Midbrain (tissue), 1 donor: ENCODE data around the gene HBE1.

Experiments used
- DNase-seq: peaks from one replicate; lab custom pipeline; 2025; lab: John Stamatoyannopoulos, UW

HBE1 gene

GRCh38 chr11:5234381-5234834, 35.3 kb downstream of the HBE1 start, which contains the start of gene HBD:
Gene HBD, minus strand, starts transcription at chr11:5234483. Its CDS starts 50 bp downstream, at chr11:5234433.
- no peak for DNase-seq

GRCh38 chr11:5233307-5233706, 36.4 kb downstream of the HBE1 start:
- DNase-seq = no peak

- DNase-seq = no peak
Measured at GRCh38 chr11:5232821-5233220, 36.9 kb downstream of the HBE1 start.

GRCh38 chr11:5232176-5232575, 37.6 kb downstream of the HBE1 start:
- DNase-seq = no peak

GRCh38 chr11:5231111-5231510, 38.6 kb downstream of the HBE1 start:
- DNase-seq = no peak

- DNase-seq = no peak
Measured at GRCh38 chr11:5230266-5230665, 39.5 kb downstream of the HBE1 start.

GRCh38 chr11:5229796-5230195, 39.9 kb downstream of the HBE1 start:
- DNase-seq = no peak

- DNase-seq = no peak
Measured at GRCh38 chr11:5229356-5229755, 40.4 kb downstream of the HBE1 start.

- no peak for DNase-seq
Measured at GRCh38 chr11:5228124-5228523, 41.6 kb downstream of the HBE1 start.

GRCh38 chr11:5227681-5228080, 42.1 kb downstream of the HBE1 start:
- no peak for DNase-seq

- no peak for DNase-seq
Measured at GRCh38 chr11:5226732-5227310, 42.9 kb downstream of the HBE1 start, which contains the start of gene HBB. Gene HBB, minus strand, starts transcription at chr11:5227071. Its CDS starts 50 bp downstream, at chr11:5227021.

- DNase-seq = no peak
Measured at GRCh38 chr11:5225480-5225871, 44.3 kb downstream of the HBE1 start.

- no peak for DNase-seq
Measured at GRCh38 chr11:5224538-5225479, 44.9 kb downstream of the HBE1 start.

- no peak for DNase-seq
Measured at GRCh38 chr11:5223686-5224085, 46.1 kb downstream of the HBE1 start.

GRCh38 chr11:5223146-5223545, 46.6 kb downstream of the HBE1 start:
- no peak for DNase-seq
